HG02763 (cell line): Measurements from ENCODE around the gene SULT1C2.

Experiments
- ATAC-seq: cut with Tn5 transposase; IDR thresholded peaks from one replicate; pipeline ENCODE4 v1.9.1; 2021; ENCODE audit warnings: mild to moderate bottlenecking, moderate library complexity; ENCODE audit not compliant: unreplicated experiment

Gene SULT1C2

DNA sequence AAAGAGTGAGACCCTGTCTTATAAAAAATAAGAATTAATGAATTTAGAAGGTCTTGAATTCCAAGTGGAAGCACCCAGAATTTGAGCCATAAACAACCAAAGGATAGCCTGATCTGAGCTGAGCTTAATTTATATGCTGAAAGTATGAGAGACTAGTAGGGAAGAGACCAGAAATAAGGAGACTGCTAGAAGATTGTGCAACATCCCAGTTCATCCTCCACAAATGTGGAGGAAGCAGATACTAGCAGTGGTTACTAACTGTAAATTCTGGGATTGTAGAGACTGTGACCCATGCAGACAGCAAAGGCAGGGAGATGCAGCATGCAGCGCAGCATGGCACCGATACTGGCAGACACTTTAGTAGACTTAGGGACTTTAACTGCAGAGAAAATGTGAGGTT is 1.5 kb upstream of the SULT1C2 start:
- ATAC-seq, result no peak

DNA sequence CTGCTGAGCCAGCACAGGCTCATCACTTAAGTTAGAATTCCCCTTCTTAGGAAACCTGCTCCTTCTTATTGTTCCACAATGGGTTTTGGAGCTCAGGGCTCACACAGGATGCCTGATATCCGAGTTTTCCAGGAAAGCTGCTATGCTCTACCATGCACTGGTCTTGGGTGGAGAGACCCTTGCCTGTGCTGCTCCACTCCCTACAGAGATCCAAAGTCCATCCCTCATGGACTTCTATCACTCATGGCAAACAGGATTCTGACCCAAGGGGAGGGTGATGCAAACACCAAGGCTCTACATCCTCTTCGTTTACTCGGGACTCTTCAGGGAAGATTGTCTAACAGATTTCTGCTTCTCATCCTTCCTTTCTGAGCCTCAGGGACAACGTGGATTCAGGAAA is 5.2 kb downstream of the SULT1C2 start:
- no peak for ATAC-seq

DNA sequence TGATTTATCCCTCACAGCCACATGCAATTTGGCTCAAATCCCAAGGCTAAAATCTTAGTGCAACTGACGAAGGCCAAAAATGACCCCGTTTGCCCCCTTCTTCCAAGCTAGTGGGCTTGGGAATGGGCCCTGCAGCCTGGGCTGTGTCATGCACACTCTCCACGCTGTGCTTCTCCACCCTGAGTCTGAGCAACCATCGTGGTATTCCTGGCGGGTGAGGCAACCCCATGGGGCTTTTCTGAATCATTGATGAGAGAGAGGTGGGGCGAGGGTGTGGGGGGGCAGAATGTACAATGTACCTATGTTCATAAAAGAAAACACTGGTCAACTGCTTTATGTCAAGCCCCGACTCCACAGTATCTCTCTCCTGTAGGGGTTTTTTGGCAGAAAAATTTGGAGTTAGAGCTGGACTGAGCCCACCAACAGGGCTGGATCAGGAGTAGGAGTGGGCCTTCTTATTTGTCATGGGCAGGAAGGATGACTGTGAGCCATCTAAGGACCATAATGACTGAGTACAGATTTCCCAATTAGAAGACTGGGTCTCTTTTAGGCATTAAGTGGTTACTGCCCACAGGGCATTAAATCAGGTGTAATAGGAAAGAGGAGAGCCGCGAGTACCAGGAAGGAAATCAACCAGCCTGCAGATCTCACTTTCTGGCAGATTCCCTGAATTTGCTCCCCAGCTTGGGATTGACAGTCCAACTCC is 8.9 kb downstream of the SULT1C2 start:
- no peak for ATAC-seq

DNA sequence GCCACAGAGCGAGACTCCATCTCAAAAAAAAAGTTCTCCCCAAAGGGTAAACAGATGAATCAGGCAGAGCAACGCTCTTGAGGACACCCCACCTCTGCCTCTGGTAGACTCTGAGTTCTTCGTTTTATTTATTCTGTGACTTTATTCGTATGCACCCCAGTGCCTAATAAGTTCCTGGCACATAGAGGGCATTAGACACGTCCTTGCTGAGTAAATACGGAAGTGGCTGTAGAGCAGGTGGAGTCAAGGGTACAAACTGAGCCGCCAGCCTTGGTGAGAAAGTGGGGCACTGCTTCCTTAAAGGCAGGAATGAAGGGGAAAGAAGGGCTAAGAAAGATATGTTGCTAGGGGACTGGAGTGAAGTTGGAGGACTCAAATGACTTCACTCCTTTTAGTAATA is 12.9 kb downstream of the SULT1C2 start:
- no peak for ATAC-seq

DNA sequence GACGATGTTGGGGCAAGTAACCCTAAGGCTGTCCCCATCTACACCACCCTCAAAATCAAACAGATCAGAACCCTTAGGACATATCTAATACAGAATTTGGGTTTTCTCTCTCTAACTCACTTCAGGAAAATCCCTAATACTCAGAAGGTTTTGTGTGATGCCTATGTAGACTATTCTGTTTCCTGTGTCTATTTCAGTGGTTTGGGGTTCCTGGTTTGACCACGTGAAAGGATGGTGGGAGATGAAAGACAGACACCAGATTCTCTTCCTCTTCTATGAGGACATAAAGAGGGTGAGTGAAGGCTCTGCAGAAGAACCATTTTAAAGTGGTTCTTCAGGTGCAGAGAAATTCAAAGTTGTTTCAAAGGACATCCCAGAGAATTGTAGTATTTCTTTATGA is 16.3 kb downstream of the SULT1C2 start:
- no peak for ATAC-seq

DNA sequence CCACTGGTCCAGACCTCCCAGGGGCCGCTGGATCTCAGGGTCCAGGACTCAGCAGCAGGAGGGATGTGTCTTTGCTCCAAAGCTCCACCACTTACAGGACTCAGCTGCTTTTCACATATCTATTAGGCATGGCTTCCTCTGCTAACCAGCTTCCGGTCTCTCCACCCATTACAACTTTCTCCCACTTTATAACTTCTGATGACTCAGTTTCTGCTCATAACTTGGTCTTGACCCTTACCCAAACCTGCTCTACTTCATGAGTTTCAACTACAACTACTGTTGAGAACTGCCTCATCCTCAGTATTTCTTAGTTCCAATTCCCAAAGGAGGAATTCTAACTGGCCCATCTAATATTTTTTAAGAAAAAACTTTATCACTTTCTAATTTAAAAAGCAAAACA is 17.2 kb downstream of the SULT1C2 start:
- no peak for ATAC-seq

DNA sequence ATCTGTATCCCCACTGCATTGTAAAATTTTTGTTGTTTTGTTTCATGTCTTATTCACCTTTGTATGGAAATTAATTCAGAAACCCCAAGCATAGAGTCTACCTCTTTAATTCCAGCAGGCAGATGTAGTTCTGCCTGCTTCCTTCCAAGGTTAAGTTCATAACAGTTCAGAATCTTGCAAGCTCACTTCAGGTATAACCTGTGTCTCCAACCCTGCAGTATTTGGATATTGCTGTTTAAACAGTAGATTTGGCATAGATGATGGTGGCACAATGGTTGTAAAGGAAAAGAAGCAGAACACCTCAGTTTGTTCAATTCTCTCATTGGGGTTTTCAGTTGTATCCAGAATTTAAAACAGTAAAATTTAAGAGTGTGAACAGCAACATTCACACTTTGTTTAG is 21.2 kb downstream of the SULT1C2 start:
- no peak for ATAC-seq

DNA sequence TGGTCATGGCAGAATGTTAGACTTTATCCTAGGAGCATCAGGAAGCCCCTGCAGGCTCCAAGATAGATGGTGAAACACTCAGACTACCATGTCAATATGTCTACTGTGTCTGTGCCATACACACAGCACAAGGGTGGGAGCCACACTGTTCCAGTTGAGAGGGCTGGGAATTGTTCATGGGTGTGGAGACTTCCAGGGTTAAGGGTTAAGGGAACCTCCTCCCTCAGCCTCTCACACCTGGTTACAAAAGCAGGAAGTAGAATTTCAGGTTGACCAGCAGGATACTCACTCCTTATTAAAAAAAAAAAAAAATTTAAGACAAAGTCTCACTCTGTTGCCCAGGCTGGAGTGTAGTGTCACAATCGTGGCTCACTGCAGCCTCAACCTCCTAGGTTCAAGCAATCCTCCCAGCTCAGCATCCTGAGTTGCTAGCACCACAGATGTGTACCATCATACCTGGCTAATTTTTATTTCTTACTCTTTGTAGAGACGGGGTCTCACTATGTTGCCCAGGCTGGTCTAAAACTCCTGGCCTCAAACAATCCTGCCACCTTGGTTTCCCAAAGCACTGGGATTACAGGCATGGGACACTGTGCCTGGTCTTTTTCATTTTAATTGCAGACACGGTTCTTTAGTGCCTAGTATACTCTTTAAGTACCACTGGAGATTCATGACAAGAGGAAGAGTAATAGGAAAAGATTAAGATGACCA is 26.0 kb downstream of the SULT1C2 start:
- ATAC-seq, result no peak

DNA sequence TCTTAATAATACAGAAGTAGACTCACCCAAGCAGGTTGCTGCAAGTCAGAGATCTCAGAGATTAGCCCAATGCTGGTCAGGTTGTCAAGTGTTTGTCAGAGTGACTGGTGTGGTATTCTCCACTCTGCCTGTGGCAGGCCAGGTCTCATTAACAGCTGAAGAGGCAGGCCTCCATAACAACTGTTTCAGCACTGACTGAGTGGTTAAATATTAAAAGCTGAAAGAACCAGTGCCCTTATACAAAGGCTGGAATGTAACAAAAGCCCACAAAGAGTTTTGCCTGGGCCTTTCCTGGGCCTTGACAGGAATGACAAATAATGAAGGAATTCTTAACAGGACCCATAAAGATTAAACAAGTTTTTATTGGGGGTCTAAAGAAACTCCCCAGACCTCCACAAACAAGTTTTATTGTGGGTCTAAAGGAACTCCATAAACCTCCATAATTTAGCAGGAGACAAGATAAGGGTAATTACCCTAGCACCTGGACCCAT is 26.8 kb downstream of the SULT1C2 start:
- ATAC-seq, result no peak

DNA sequence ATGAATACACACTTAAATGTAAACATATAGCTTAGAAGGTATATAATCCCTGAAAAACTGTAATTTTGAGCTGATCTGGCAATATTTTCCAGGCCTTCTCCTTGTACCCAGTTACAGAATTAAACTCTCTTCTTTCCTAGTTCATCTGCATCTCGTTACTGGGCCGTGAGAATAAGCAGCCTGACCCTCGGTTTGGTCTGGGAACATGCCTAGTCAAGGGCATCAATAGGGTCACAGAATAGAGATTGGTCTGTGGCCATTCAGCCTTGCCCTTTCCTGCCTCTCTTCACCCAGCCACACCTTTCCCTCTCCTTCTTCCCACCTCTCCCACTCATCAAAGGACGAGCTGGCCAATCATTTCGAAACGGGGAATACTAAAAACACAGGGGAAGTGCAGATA is 27.3 kb downstream of the SULT1C2 start:
- ATAC-seq, result no peak

DNA sequence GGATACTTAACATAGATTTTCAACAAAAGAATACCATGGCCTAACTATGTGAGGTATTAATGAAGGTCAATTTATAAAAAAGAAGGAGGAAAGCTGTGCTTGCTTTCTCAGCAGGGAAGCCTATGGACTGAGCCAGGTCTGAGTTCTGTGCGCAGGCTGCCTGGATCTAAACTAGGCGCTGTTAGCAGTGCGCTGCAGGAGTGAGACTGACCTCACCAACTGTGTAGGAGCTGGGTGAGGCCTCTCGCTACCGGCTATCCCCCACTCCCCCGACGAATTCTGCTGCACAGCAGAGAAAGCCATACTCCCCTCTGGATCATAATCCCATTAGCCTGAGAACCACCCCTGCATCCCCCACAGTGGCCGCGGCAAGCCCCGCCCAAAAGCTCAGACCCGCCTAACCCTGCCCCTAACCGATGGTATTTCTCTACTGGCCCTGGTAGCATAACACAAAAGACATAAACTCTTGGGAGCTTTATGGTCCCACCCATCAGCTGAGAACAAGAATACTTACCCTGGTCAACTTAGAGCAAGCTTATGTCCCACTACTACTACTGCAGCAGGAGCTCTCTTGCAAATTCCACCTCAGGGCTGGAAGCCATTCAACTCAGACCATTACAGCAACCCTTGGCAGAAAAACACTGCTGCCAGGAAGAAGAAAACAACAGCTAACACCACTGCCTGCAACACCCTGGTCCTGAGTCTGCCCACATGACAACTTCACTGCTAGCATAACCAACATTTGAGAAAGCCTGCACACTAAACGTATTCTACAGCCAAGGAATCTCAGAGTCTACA is 28.0 kb downstream of the SULT1C2 start:
- no peak for ATAC-seq

DNA sequence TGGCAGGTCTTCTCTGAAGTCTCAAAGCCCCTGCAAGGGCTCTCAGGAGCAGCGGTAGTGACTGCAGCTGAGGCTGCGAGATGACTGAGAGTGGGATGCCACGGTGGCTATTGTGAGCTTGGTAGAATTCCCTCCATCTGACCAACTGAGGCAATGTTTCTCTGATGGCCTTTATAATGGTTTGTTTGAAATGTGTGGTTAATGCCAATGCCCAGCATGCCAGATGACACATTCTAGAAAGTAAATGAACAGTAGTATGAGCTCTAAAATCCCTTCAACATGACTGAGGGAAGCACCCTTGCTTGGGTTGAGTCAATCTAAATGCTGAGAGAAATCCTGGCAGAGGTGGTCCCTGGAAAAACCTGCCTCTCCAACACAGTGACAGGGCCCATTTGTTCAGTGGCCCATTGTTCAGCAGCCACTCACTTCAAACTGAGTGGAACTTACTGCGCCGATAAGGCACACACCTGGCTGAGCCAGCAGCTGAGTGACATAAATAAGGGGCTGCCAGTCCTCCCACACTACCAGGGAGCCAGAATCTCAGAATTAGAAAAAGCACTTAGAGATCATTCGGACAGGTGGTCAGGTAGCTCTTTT is 31.7 kb downstream of the SULT1C2 start:
- ATAC-seq, result no peak

DNA sequence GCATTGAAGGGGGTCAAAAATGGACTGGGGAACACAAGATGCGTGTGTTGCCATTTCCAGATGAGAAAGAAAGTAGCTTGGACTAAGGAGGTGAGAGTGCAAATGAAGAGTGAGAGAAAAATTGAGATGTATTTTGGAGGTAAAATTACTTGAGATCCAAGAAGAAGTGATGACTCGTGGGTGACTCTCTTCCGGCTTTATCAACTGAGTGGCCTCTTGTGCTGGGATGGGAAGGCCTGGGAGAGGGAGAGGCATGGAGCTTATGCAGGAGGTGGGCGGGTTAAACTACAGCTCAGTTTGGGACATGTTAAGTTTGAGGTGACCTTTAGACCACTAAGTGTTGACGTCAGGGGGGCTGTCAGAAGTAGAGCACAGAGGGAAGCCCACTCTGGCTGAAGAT is 34.9 kb downstream of the SULT1C2 start:
- ATAC-seq, result no peak

DNA sequence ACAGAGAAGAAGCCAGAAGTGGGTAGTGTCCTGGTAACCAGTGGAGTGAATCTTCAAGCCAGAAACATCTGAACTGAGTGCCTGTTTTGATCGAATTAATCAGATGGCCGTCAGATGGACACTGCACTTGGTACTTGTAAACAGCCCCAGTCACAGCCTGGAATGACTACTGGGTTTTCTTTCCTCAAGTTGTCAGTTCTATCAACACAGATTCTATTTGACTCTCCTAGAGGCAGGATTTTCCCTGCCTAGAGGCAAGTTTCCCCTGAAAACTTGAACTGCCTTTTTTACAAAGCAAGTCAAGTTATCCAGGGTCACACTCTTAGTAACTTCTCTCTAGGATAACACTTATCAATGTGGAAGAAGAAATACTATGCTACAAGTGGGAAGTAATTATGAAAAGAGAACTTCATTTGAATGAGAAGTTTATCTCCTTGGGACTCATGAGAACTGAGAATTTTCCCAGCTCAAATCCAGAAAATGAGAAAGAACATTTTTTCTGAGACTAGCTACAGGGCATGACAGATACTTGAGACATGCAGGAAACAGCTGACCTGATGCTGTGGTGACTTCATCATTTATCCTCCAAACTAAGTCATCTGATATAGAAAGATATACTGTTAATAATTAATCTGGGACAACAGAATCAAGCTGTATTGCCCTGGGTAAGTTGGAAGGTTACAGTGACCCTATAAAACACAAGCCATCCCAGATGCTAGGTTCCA is 36.0 kb downstream of the SULT1C2 start:
- no peak for ATAC-seq

DNA sequence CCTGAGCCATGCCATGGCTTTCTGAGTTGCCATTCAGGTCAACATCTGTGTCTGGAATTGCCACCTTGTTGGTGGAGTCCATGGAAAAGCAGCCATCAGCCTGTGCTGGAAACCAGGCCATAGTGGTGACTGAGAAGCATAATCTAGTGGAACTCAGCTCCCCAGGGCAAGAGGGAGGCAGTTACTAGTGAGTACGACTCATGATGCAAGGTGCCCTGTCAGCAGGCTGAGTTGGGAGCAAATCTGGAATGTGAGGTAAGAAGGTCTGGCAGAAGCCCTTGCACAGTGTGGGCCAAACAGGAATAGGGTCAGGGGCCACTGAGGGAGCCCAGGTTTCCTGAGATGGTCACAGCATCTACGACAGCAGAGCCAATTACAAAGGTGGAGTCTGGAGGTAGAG is 37.1 kb downstream of the SULT1C2 start:
- ATAC-seq, result no peak

DNA sequence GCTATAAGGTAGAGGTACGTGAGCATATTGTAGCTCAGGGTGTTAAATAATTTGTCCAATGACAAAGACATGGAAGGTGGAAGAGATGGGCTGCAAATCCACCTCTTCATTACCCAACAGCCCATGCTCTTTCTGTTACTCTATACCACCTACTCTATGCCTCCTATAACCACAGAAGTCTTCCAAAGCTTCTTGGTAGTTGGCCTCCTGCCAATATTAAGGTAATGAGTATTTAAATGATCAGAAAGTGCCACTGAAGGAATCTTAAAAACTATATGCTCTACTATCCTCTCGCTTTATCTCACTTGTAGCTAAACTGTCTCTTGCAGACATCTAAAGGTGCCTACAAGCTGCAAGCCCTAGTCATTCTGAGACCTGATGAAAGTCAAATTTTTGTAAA is 41.1 kb downstream of the SULT1C2 start:
- ATAC-seq, result no peak

DNA sequence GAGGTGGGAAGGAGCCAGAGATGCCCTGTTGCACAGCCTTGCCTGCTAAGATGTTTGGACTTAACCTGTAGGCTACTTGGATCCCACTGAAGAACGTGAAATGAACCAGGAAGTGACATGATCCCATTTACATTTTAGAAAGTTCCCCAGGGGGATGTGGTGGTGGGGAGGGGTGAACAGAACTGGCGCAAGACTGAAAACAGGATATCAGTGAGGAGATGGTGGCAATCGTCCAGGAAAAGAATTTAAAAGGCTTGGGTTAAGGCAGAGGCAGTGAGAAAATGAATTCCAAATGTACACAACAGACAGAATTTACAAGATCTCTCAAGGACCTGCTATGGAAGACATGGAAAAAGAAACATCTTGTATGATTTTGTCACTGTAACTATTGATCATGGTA is 42.3 kb downstream of the SULT1C2 start:
- ATAC-seq, result no peak

DNA sequence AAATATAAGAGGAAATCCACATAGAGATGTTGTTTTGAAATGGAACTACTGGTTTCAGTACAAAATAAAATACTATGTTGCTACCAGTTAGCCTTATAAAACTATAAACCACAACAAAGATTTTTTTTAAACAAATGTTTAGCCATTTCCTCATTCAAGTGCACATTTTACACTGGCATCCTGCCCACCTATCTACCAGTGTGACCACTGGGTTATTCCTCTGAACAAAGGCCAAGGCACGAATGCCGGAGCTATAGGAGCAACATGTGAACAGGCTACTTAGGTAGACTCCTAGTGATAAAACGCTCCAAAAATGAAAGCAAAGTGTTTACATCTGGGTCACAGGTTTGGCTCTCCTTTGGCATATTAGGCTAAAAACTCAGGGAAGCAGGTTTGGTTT is 57.3 kb downstream of the SULT1C2 start:
- no peak for ATAC-seq

DNA sequence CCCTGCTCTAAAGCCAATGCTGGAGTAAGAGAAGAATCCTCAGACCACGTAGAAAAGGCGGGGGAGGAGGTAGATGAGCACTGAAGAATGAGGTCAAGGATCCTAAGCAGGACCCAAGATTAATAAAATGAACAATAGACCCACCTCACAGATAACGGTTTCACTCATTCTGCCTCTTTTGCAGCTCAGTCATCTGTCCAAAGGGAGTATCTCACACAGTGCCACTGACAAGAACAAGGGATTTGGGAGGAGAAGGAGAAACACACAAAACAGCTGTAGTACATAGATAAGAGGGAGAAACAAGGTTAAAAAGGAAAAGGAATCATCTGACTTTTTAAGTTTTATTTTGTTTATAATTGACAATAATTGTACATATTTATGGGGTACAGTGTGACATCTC is 58.1 kb downstream of the SULT1C2 start:
- ATAC-seq, result no peak

DNA sequence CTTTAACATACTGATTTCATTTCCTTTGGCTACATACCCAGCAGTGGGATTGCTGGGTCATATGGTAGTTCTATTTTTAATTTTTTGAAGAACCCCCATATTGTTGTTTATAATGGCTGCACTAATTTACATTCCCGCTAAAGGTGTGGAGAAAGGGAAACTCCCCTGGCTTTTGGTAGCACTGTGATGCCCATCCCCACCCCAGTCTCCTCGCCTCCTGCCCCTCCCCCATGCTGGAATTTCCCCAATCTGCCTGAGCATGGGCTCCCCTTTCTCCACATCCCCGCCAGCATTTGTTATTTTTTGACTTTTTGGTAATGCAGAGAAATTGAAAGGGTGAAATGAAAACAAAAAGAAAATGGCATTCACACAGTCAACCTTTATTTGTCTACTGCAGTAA is 59.1 kb downstream of the SULT1C2 start:
- no peak for ATAC-seq
